GM19239 (cell line): ENCODE measurements around the gene DPYSL4.

Experiments used
- DNase-seq: peaks from one replicate; pipeline ENCODE4 v3.0.0; 2011; ENCODE audit warnings: low spot score; ENCODE audit not compliant: insufficient read length
- FAIRE-seq: peaks from 2 replicates; lab custom pipeline; 2011; peaks lifted over from hg19 to GRCh38; lab: Jason Lieb, UNC

The DPYSL4 gene

GRCh38 chr10:132175907-132176581, 10.7 kb upstream of the DPYSL4 start:
- FAIRE-seq (no peak), DNase-seq (no peak)

GRCh38 chr10:132176623-132177500, 9.9 kb upstream of the DPYSL4 start:
- no peak for DNase-seq
- FAIRE-seq = no peak

- FAIRE-seq (no peak), DNase-seq (no peak)
These were observed 8.7 kb upstream of the DPYSL4 start for GRCh38 chr10:132178046-132178445.

GRCh38 chr10:132178672-132179545, 7.8 kb upstream of the DPYSL4 start:
- FAIRE-seq = no peak
- DNase-seq = no peak

GRCh38 chr10:132179551-132180392, 7.0 kb upstream of the DPYSL4 start:
- DNase-seq (no peak), FAIRE-seq (no peak)

GRCh38 chr10:132180736-132181135, 6.0 kb upstream of the DPYSL4 start:
- no peak for FAIRE-seq

GRCh38 chr10:132181691-132182425, 4.9 kb upstream of the DPYSL4 start:
- DNase-seq = no peak

More at GRCh38 chr10:132180736-132181135, 6.0 kb upstream of the DPYSL4 start:
- no peak for DNase-seq

GRCh38 chr10:132182591-132182990, 4.2 kb upstream of the DPYSL4 start:
- DNase-seq = no peak
- FAIRE-seq = no peak

More at GRCh38 chr10:132181691-132182425, 4.9 kb upstream of the DPYSL4 start:
- FAIRE-seq = no peak

- DNase-seq (no peak), FAIRE-seq (no peak)
These were observed 3.7 kb upstream of the DPYSL4 start for GRCh38 chr10:132183046-132183445.

- DNase-seq (no peak), FAIRE-seq (no peak)
These were observed 1.7 kb upstream of the DPYSL4 start for GRCh38 chr10:132184816-132185593.

GRCh38 chr10:132185601-132186487, 904 bp upstream of the DPYSL4 start:
- FAIRE-seq = no peak

GRCh38 chr10:132187430-132188138, 836 bp downstream of the DPYSL4 start:
- FAIRE-seq (no peak), DNase-seq (no peak)

More at GRCh38 chr10:132185601-132186487, 904 bp upstream of the DPYSL4 start:
- DNase-seq = no peak

- DNase-seq (no peak), FAIRE-seq (no peak)
These were observed 1.6 kb downstream of the DPYSL4 start for GRCh38 chr10:132188331-132188730.

GRCh38 chr10:132189016-132189415, 2.3 kb downstream of the DPYSL4 start:
- DNase-seq (no peak), FAIRE-seq (no peak)

GRCh38 chr10:132189810-132190422, 3.2 kb downstream of the DPYSL4 start:
- FAIRE-seq = no peak

More at GRCh38 chr10:132189810-132190422, 3.2 kb downstream of the DPYSL4 start:
- DNase-seq = no peak
